Subcutaneous abdominal adipose tissue (tissue), 5 donors: Measurements from ENCODE around the gene KLHL11.
A peak's percentile ranks its signal among the peaks of the same experiment; 100 is the strongest.

Source experiments
- H3K27ac ChIP-seq: one replicate; pipeline ENCODE4 v1.7.0; 2013; ENCODE audit warnings: low read depth, mild to moderate bottlenecking, inconsistent platforms, low read length, moderate library complexity
- H3K27me3 ChIP-seq, 5 donors: one replicate each; pipeline ENCODE4 v1.7.0; 2013; ENCODE audit warnings: low read length in 5 of 5, inconsistent platforms in 1 of 5; ENCODE audit not compliant: control insufficient read depth in 5 of 5, insufficient read depth in 4 of 5
- H3K36me3 ChIP-seq, 5 donors: one replicate each; pipeline ENCODE4 v1.7.0; 2013; ENCODE audit warnings: low read length in 5 of 5; ENCODE audit not compliant: control insufficient read depth in 5 of 5, insufficient read depth in 5 of 5
- H3K4me1 ChIP-seq, 5 donors: one replicate each; pipeline ENCODE4 v1.7.0; 2013; ENCODE audit warnings: low read length in 5 of 5, mild to moderate bottlenecking in 3 of 5, moderate library complexity in 1 of 5; ENCODE audit not compliant: control insufficient read depth in 5 of 5, insufficient read depth in 5 of 5
- H3K4me3 ChIP-seq, 5 donors: one replicate each; pipeline ENCODE4 v1.7.0; 2013; ENCODE audit warnings: low read length in 5 of 5, low read depth in 1 of 5
- H3K9ac ChIP-seq, 5 donors: one replicate each; pipeline ENCODE4 v1.7.0; 2013; ENCODE audit warnings: low read length in 5 of 5, mild to moderate bottlenecking in 4 of 5, moderate library complexity in 3 of 5
- H3K9me3 ChIP-seq, 5 donors: one replicate each; pipeline ENCODE4 v1.7.0; 2013; ENCODE audit warnings: low read length in 5 of 5; ENCODE audit not compliant: control insufficient read depth in 5 of 5
- donor health status: healthy.
- donor health status: healthy.
- donor health status: healthy.
- donor health status: healthy.
- donor health status: healthy.

KLHL11 gene

DNA sequence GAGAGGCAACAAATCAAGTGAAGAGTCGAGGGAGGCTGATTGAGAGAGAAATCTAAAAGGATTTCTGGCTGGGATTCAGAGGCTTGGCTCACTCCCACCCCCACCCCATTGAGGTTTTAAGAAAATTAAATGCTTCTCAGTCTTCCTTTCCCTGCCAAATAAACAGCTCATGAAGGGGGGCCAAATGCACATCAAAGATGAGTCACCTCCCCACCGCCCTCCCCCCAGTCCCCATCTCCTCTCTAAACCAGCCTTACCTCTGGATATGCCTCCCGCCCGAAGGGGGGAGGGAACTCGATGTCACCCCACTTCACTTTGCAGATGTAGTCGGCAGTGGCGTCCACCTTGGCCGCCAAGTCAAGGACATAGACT is 41.9 kb upstream of the KLHL11 start:
- peak overlapping the region in 1 of 5 donors; percentile 36 for H3K9ac ChIP-seq
- H3K9me3 ChIP-seq = no peaks in the 10 kb centered on the region
- H3K27ac ChIP-seq = peak overlapping the region; percentile 65
- H3K27me3 ChIP-seq = no peaks in the 10 kb centered on the region
- no peak overlapping the region for H3K4me3 ChIP-seq
- peaks cover 2 to 97% (median 93%) of the 10 kb centered on the region in 5 donors for H3K36me3 ChIP-seq
- H3K4me1 ChIP-seq = peaks cover 0 to 6% (median 0%) of the 10 kb centered on the region in 5 donors

GRCh38 chr17:41906465-41907184 is 41.4 kb upstream of the KLHL11 start:
- Histone ChIP-seq H3K4me3 (no peak overlapping the region), H3K27ac (peak overlapping the region; percentile 65), H3K4me1 (peaks cover 0 to 6% (median 0%) of the 10 kb centered on the region in 5 donors), H3K9me3 (no peaks in the 10 kb centered on the region), H3K9ac (peak overlapping the region in 1 of 5 donors; percentile 36), H3K27me3 (no peaks in the 10 kb centered on the region), H3K36me3 (peaks cover 2 to 97% (median 93%) of the 10 kb centered on the region in 5 donors)

DNA sequence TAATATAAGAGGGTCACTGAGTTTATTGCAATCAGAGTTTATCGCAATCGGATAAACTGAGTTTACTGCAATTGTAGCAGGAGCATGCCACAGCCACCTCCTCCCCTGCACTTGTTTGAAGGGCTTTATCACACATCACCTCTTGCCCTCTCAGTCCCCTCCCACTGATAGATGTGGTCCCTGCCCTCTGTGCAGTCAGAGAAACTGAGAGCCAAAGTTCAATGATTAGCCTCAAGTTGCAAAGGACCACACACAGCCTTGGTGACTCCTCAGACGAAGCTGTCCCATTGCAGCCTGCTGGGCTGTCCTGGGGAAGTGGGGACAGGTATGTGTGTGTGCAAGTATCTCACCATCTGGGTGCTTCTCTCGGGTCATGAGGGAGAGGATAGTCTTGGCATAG is 39.9 kb upstream of the KLHL11 start:
- Histone ChIP-seq H3K36me3 (peaks cover 2 to 97% (median 92%) of the 10 kb centered on the region in 5 donors), H3K9me3 (no peaks in the 10 kb centered on the region), H3K4me3 (no peak overlapping the region), H3K9ac (no peak overlapping the region), H3K4me1 (peaks cover 0 to 6% (median 0%) of the 10 kb centered on the region in 5 donors), H3K27ac (no peak overlapping the region), H3K27me3 (no peaks in the 10 kb centered on the region)

- no peaks in the 10 kb centered on the region for H3K27me3 ChIP-seq
- peaks cover 0 to 6% (median 0%) of the 10 kb centered on the region in 5 donors for H3K4me1 ChIP-seq
- H3K9me3 ChIP-seq = no peaks in the 10 kb centered on the region
- peaks cover 2 to 94% (median 87%) of the 10 kb centered on the region in 5 donors for H3K36me3 ChIP-seq
- peak overlapping the region in 1 of 5 donors; percentile 31 for H3K9ac ChIP-seq
- no peak overlapping the region for H3K27ac ChIP-seq
- no peak overlapping the region for H3K4me3 ChIP-seq
These were observed 39.1 kb upstream of the KLHL11 start for GRCh38 chr17:41904242-41904841.

GRCh38 chr17:41901646-41902045 is 36.4 kb upstream of the KLHL11 start:
- Histone ChIP-seq H3K36me3 (peaks cover 5 to 94% (median 88%) of the 10 kb centered on the region in 5 donors), H3K27ac (no peak overlapping the region), H3K4me3 (no peak overlapping the region)

GRCh38 chr17:41896726-41897125 is 31.5 kb upstream of the KLHL11 start:
- peaks cover 8 to 35% (median 19%) of the 10 kb centered on the region in 5 donors for H3K4me1 ChIP-seq
- H3K27ac ChIP-seq = peak overlapping the region; percentile 93
- H3K36me3 ChIP-seq = peaks cover 3 to 94% (median 80%) of the 10 kb centered on the region in 5 donors
- H3K9me3 ChIP-seq = no peaks in the 10 kb centered on the region
- no peak overlapping the region for H3K9ac ChIP-seq
- no peak overlapping the region for H3K4me3 ChIP-seq
- no peaks in the 10 kb centered on the region for H3K27me3 ChIP-seq

More at GRCh38 chr17:41901646-41902045, 36.4 kb upstream of the KLHL11 start:
- Histone ChIP-seq H3K9me3 (no peaks in the 10 kb centered on the region), H3K9ac (no peak overlapping the region), H3K27me3 (no peaks in the 10 kb centered on the region), H3K4me1 (peaks cover 0 to 11% (median 2%) of the 10 kb centered on the region in 5 donors)

- peaks cover 3 to 93% (median 77%) of the 10 kb centered on the region in 5 donors for H3K36me3 ChIP-seq
- H3K4me3 ChIP-seq = no peak overlapping the region
- no peaks in the 10 kb centered on the region for H3K9me3 ChIP-seq
- H3K27me3 ChIP-seq = no peaks in the 10 kb centered on the region
- H3K4me1 ChIP-seq = peaks cover 8 to 35% (median 19%) of the 10 kb centered on the region in 5 donors
- H3K27ac ChIP-seq = peak overlapping the region; percentile 93
- no peak overlapping the region for H3K9ac ChIP-seq
These were observed 30.4 kb upstream of the KLHL11 start for GRCh38 chr17:41895617-41896016.

GRCh38 chr17:41894791-41895331 is 29.6 kb upstream of the KLHL11 start:
- no peaks in the 10 kb centered on the region for H3K27me3 ChIP-seq

GRCh38 chr17:41893384-41893783 is 28.2 kb upstream of the KLHL11 start:
- Histone ChIP-seq H3K27ac (no peak overlapping the region), H3K27me3 (no peaks in the 10 kb centered on the region), H3K36me3 (peaks cover 7 to 90% (median 75%) of the 10 kb centered on the region in 5 donors), H3K9me3 (no peaks in the 10 kb centered on the region), H3K4me3 (no peak overlapping the region), H3K9ac (no peak overlapping the region), H3K4me1 (peaks cover 8 to 37% (median 19%) of the 10 kb centered on the region in 5 donors)

More at GRCh38 chr17:41894791-41895331, 29.6 kb upstream of the KLHL11 start:
- H3K4me3 ChIP-seq = no peak overlapping the region
- H3K9ac ChIP-seq = no peak overlapping the region
- H3K9me3 ChIP-seq = no peaks in the 10 kb centered on the region
- H3K36me3 ChIP-seq = peaks cover 6 to 92% (median 78%) of the 10 kb centered on the region in 5 donors
- H3K4me1 ChIP-seq = peaks cover 8 to 35% (median 19%) of the 10 kb centered on the region in 5 donors
- peak overlapping the region; percentile 93 for H3K27ac ChIP-seq

GRCh38 chr17:41892021-41892376 is 26.8 kb upstream of the KLHL11 start:
- Histone ChIP-seq H3K4me3 (no peak overlapping the region), H3K9ac (no peak overlapping the region), H3K36me3 (peaks cover 4 to 88% (median 73%) of the 10 kb centered on the region in 5 donors), H3K27ac (peak overlapping the region; percentile 41), H3K27me3 (no peaks in the 10 kb centered on the region), H3K9me3 (no peaks in the 10 kb centered on the region), H3K4me1 (peaks cover 8 to 33% (median 19%) of the 10 kb centered on the region in 5 donors)
